ENCODE measurements around the gene ACBD4.

Gene ACBD4

DNA sequence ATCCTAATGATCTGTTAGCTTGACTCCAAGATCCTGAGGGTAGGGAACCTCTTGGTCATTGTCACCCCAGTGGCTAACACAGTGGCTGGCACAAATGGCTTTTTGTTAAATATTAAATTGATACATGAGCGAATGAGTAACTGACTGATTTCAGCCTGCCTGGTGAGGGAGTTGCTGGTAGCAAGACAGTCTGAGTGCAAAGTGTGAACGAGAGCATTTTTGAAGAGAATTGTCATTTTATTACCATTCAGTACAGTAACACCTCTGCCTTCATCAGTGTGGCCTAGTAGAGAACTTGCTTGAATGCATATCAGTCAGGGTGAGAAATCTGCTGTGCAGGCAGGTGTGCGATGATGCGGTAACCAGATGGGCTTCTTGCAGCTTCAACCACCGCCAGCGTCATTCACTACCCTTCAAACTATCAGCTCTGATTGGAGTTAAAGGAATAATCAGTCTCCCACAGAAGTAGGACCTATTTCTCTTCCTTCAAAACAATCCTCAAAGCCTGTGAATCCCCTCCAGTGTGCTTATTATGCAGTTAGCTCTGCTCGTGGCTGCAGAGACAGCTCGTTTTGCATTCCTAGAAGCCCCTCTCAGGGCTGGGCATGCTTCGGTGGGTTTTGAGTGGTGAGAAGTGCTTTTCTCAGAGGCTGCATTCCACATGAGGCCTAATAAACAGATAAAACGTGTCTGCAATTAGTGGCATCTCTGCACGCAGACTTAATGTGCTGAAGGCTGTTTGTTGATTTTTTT is 55.2 kb downstream of the ACBD4 start:
- H3K9me3 ChIP-seq (ENCODE audit: low read depth, low read length): no peaks in the 10 kb centered on the region
- no peak overlapping the region for H3K27ac ChIP-seq
- DNase-seq (ENCODE audit: low read depth, low spot score): no peak
- no peak overlapping the region for H3K4me3 ChIP-seq
- no peaks in the 10 kb centered on the region for H3K36me3 ChIP-seq (ENCODE audit: insufficient read depth, low read length)
- no peak overlapping the region for H3K9ac ChIP-seq (ENCODE audit: insufficient read length)
- no peak for TF ChIP-seq EZH2 (IDR thresholded peaks at IDR 0.05)
- no peak for TF ChIP-seq POLR2AphosphoS5 (IDR thresholded peaks at IDR 0.05; ENCODE audit: borderline replicate concordance, low read depth, low read length)
- no peak for TF ChIP-seq FOXP2 (optimal IDR thresholded peaks at IDR 0.05; ENCODE audit: control extremely low read depth, extremely low read length, insufficient read depth)
